Stimulated activated CD4-positive, alpha-beta T cell treated with anti-CD3 and anti-CD28 coated beads, Interleukin-4, amount 100 ng/mL, for 1 hour (primary cell): Measurements from ENCODE around the gene C9orf85.

ENCODE experiments used
- DNase-seq: peaks from one replicate; pipeline ENCODE4 v3.0.0-alpha.2; 2020

Gene C9orf85

GRCh38 chr9:72013292-72013760 lies 101.9 kb downstream of the C9orf85 start:
- no peak for DNase-seq

- DNase-seq, result no peak
Observed at GRCh38 chr9:72022841-72023240, 111.4 kb downstream of the C9orf85 start.
